ENCODE data around the gene PRR19. TPM values are rescaled to one million over a fixed set of nuclear protein-coding genes. Genes with fewer than 3 reads are reported as not detected.
A peak's percentile ranks its signal among the peaks of the same experiment; 100 is the strongest.

The PRR19 gene
- total RNA-seq, 4 donors from 2014 or later: 0.27 to 0.45 TPM; not detected in 2

DNA sequence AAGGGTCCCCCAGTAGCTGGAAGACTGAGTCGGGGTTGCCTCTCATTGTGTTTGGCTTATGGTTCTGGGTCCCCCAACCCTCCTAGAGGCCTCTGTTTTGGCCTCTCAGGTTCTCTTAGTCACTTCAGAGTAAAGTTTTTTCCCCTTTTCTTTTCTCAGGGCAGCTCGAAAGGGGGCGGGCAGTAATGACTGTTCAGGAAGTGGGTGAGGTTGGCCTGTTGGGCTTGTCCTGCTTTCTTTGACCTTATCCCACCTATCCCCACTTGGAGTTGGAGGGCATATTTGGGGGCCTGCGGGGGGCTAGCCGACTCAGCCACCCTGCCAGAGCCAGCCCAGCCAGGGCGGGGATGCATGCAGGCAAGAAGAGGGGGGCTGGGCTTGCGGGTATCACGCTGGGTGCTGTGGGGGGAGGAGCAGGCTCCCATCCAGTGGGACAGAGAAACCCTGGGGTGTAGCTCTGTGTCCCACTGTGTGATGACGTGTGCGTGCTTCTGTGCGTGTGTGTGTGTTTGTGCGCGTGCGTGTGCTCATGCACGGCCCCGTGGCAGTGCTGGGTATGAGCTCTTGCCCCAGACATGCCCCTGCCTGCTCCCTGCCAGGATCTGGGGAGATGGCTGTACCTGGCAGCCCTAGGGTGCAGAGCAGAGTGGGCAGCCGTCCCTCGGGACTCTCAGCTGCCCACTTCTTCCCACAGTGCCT, 31.4 kb upstream of the PRR19 start:
- H3K9me3 ChIP-seq: no peaks in the 10 kb centered on the region
- peak overlapping the region; percentile 73 to 94 (median 90) for H3K27ac ChIP-seq
- peak overlapping the region in 2 of 3 donors; percentile 49 to 58 for H3K4me3 ChIP-seq (replicated peaks in 1 of 3)
- peaks cover 20 to 29% of the 10 kb centered on the region in 2 donors for H3K4me1 ChIP-seq
- H3K36me3 ChIP-seq: peaks cover 28 to 29% of the 10 kb centered on the region in 2 donors
- DNase-seq: peak; percentile 59 to 62
- no peaks in the 10 kb centered on the region for H3K27me3 ChIP-seq
- intact Hi-C loops (cut with DNase I): no loop called here
- 9 to 10% methylated on average over 12 to 14 of the region's 18 CpGs for WGBS, 2 donors
- TF ChIP-seq POLR2A (IDR thresholded peaks at IDR 0.05): peak in 1 of 2 donors; percentile 35
- no peak for TF ChIP-seq CTCF (IDR thresholded peaks at IDR 0.05)

DNA sequence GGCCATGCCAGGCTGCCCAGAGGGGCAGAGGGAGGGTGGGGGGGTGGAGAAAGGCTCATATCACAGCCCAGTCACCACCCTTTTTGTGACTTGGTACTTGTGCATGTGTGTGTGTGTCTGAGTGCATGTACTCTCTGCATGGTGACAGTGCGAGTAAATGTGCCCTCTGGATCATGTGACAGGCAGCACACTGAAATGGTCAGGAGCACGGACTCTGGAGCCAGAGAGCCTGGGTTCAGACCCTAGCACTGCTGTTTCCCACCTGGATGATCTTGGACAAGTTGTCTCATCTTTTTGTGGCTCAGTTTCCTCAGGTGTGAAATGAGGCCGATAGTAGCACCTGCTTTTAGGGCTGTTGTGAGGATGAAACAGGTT, 30.9 kb upstream of the PRR19 start:
- peaks cover 20 to 29% of the 10 kb centered on the region in 2 donors for H3K4me1 ChIP-seq

GRCh38 chr19:42271861-42272534, 29.9 kb upstream of the PRR19 start:
- Histone ChIP-seq H3K27ac (no peak overlapping the region), H3K4me1 (peaks cover 20 to 29% of the 10 kb centered on the region in 2 donors), H3K4me3 (replicated peaks in 1 of 3) (no peak overlapping the region), H3K36me3 (peaks cover 28 to 29% of the 10 kb centered on the region in 2 donors), H3K27me3 (no peaks in the 10 kb centered on the region), H3K9me3 (no peaks in the 10 kb centered on the region)
- 93 to 94% methylated on average over 8 to 18 of the region's 35 CpGs for WGBS, 2 donors
- TF ChIP-seq CTCF (IDR thresholded peaks at IDR 0.05): no peak
- TF ChIP-seq POLR2A (IDR thresholded peaks at IDR 0.05): no peak
- no peak for DNase-seq
- intact Hi-C loops (cut with DNase I): no loop called here

More for the DNA sequence above, 30.9 kb upstream of the PRR19 start:
- TF ChIP-seq CTCF (IDR thresholded peaks at IDR 0.05) (no peak), POLR2A (IDR thresholded peaks at IDR 0.05) (no peak)
- peak; percentile 43 to 44 for DNase-seq
- Histone ChIP-seq H3K27me3 (no peaks in the 10 kb centered on the region), H3K36me3 (peaks cover 28 to 29% of the 10 kb centered on the region in 2 donors), H3K27ac (peak overlapping the region in 2 of 3 donors; percentile 73 to 90), H3K4me3 (replicated peaks in 1 of 3) (peak overlapping the region in 1 of 3 donors; percentile 49), H3K9me3 (no peaks in the 10 kb centered on the region)
- intact Hi-C loops (cut with DNase I): no loop called here
- WGBS, 2 donors: 42 to 49% methylated on average over 3 of the region's 3 CpGs

DNA sequence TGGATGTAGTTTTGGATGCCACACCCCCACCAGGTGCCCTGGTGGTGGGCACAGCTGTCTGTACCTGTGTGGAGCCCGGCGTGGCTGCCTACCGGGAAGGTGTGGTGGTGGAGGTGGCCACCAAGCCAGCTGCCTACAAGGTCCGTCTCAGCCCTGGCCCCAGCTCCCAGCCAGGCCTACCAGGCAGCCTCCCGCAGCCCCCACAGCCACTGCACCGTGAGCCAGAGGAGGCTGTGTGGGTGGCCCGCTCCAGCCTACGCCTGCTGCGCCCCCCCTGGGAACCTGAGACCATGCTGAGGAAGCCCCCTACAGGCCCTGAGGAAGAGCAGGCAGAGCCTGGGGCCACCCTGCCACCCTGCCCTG, 29.4 kb upstream of the PRR19 start:
- peaks cover 20 to 32% of the 10 kb centered on the region in 2 donors for H3K4me1 ChIP-seq
- DNase-seq: no peak

More for the DNA sequence above, 29.4 kb upstream of the PRR19 start:
- WGBS, 2 donors: 92% methylated on average over 4 of the region's 9 CpGs; no CpG with 5 or more reads in 1 of the 2 donors
- Histone ChIP-seq H3K9me3 (no peaks in the 10 kb centered on the region), H3K27me3 (no peaks in the 10 kb centered on the region), H3K36me3 (peaks cover 28 to 29% of the 10 kb centered on the region in 2 donors), H3K27ac (no peak overlapping the region), H3K4me3 (replicated peaks in 1 of 3) (no peak overlapping the region)
- intact Hi-C loops (cut with DNase I): no loop called here
- TF ChIP-seq CTCF (IDR thresholded peaks at IDR 0.05) (no peak), POLR2A (IDR thresholded peaks at IDR 0.05) (peak in 1 of 2 donors; percentile 2)
